ENCODE data around the gene RAC2. TPM values are rescaled to one million over a fixed set of nuclear protein-coding genes. Genes with fewer than 3 reads are reported as not detected.

Gene RAC2
- total and polyA plus RNA-seq, 2 of the 8 experiments (the other 6 are each of a cell fraction or from before 2014, with no cell fraction given) = 2.3 to 4.3 TPM

DNA sequence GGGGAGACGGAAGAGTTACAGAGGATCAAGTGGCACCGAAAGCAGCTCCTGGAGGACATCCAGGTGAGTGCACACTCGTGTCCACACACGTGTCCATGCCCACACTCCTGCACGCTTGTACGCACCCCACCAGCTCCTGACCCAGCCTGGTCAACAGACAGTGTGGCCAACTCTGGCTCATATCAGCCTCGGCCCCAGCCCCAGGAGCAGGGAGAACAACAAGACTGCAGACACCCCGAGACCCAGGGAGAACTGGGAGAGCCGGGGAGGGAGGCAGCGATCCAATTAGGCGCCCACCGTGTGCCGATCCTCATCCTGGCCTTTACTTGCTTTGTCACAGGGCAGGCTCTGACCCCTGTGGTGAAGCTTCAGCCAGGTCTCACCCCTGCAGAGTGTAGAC, 48.6 kb upstream of the RAC2 start:
- H3K4me2 ChIP-seq (ENCODE audit: insufficient read depth in 1 of 2, low read depth in 2 of 2, low read length in 2 of 2) = no peak overlapping the region
- no peak overlapping the region; the same call in 1 of the 2 replicates for H3K18ac ChIP-seq (ENCODE audit: extremely low read depth, low read length)
- H3K14ac ChIP-seq (ENCODE audit: insufficient read length) = no peak overlapping the region
- no peak overlapping the region for H2BK5ac ChIP-seq (ENCODE audit: low read depth, low read length)
- H4K5ac ChIP-seq (ENCODE audit: insufficient read length, low read depth, low read length) = no peak overlapping the region
- H2BK120ac ChIP-seq (replicated peaks; ENCODE audit: low read depth, low read length) = no peak overlapping the region
- H2AFZ ChIP-seq (ENCODE audit: low read length) = no peak overlapping the region
- H3K23me2 ChIP-seq (ENCODE audit: low read depth, low read length) = no peaks in the 10 kb centered on the region; the same call in 1 of the 2 replicates
- no peak overlapping the region for H3K4ac ChIP-seq (replicated peaks; ENCODE audit: insufficient read length, low read depth, low read length)
- no peak for DNase-seq (ENCODE audit: low read depth in 1 of 2, low spot score in 2 of 2)
- no peak overlapping the region for H3K23ac ChIP-seq (ENCODE audit: insufficient read length)
- ChIA-PET CTCF (ENCODE audit: partially characterized antibody) (interaction anchor here (0.6 to 0.8 kb wide), 4 partner anchors 24 to 163 kb away, joined by 3 read pairs; no protein-coding TSS in a partner anchor), POLR2A (ENCODE audit: partially characterized antibody) (interaction anchor here (0.9 kb wide), 1 partner anchor 163 kb away, joined by 3 read pairs; no protein-coding TSS in a partner anchor)
- H3K4me1 ChIP-seq (replicated peaks in 1 of 4; ENCODE audit: control insufficient read depth in 3 of 4, insufficient read depth in 4 of 4, low read length in 3 of 4) = peaks cover 0 to 6% (median 3%) of the 10 kb centered on the region in 4 experiments; a peak in 3 of 7 replicates
- 89% methylated on average over 13 of the region's 13 CpGs; no CpG with 5 or more reads in 1 of the 2 experiments for WGBS, 2 experiments (ENCODE audit: extremely low coverage in 1 of 2, insufficient coverage in 1 of 2, insufficient read length in 1 of 2, insufficient replicate concordance in 2 of 2, low coverage in 1 of 2, low lambda C conversion rate in 2 of 2, missing lambda C conversion rate in 1 of 2)
- H3K4me3 ChIP-seq (ENCODE audit: extremely low read depth in 1 of 4, insufficient read depth in 2 of 4, low read depth in 3 of 4, low read length in 4 of 4) = no peak overlapping the region
- no peak overlapping the region for H3K27ac ChIP-seq (ENCODE audit: low read depth, low read length)
- no peaks in the 10 kb centered on the region; a peak in 3 of 7 replicates for H3K27me3 ChIP-seq (replicated peaks in 1 of 4; ENCODE audit: control insufficient read depth in 3 of 4, extremely low read depth in 1 of 4, insufficient read depth in 3 of 4, low read length in 3 of 4)
- no peak overlapping the region for H4K8ac ChIP-seq (ENCODE audit: extremely low read depth, insufficient read depth, low read length)
- H3K56ac ChIP-seq (replicated peaks; ENCODE audit: insufficient read length, low read depth, low read length) = no peak overlapping the region
- H3K9ac ChIP-seq (replicated peaks in 1 of 4; ENCODE audit: extremely low read depth in 1 of 4, low read depth in 3 of 4, low read length in 3 of 4) = no peak overlapping the region
- no peaks in the 10 kb centered on the region for H3K79me1 ChIP-seq (ENCODE audit: low read depth, low read length)
- H2BK20ac ChIP-seq (ENCODE audit: low read length) = no peak overlapping the region
- H3K79me2 ChIP-seq (ENCODE audit: control insufficient read depth in 1 of 2, insufficient read depth in 2 of 2, low read length in 2 of 2) = no peaks in the 10 kb centered on the region
- H2AK5ac ChIP-seq (ENCODE audit: low read depth, low read length) = no peak overlapping the region
- no peak overlapping the region for H2BK12ac ChIP-seq (ENCODE audit: low read depth, low read length)
- peak overlapping the region; percentile 72; the same call in 1 of the 2 replicates for H2BK15ac ChIP-seq (ENCODE audit: low read length)
- H3K36me3 ChIP-seq (ENCODE audit: control insufficient read depth in 2 of 4, insufficient read depth in 4 of 4, low read length in 3 of 4) = no peaks in the 10 kb centered on the region
- no peaks in the 10 kb centered on the region for H4K20me1 ChIP-seq (replicated peaks in 1 of 2; ENCODE audit: control insufficient read depth in 1 of 2, insufficient read depth in 2 of 2, low read length in 2 of 2)
- peaks cover 0 to 5% of the 10 kb centered on the region in 2 experiments; a peak in 2 of 4 replicates for H3K9me3 ChIP-seq (ENCODE audit: insufficient read depth in 2 of 2, low read depth in 1 of 2, low read length in 1 of 2)
- FAIRE-seq = no peak
- H4K91ac ChIP-seq (replicated peaks; ENCODE audit: insufficient read length, low read length) = peak overlapping the region; percentile 56
- no peak for TF ChIP-seq BACH1 (IDR thresholded peaks at IDR 0.05; ENCODE audit: low read length)
- TF ChIP-seq SP1 (IDR thresholded peaks at IDR 0.05; ENCODE audit: low read depth, low read length) = no peak
- TF ChIP-seq, protein P1, sequence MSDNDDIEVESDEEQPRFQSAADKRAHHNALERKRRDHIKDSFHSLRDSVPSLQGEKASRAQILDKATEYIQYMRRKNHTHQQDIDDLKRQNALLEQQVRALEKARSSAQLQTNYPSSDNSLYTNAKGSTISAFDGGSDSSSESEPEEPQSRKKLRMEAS (IDR thresholded peaks at IDR 0.05) = no peak
- no peak for TF ChIP-seq RBBP5 (IDR thresholded peaks at IDR 0.05; ENCODE audit: borderline replicate concordance, low read depth, low read length)
- TF ChIP-seq SP2 (IDR thresholded peaks at IDR 0.05; ENCODE audit: low read length) = no peak
- no peak for TF ChIP-seq ASH2L (IDR thresholded peaks at IDR 0.05; ENCODE audit: low read length)
- TF ChIP-seq, protein P2, sequence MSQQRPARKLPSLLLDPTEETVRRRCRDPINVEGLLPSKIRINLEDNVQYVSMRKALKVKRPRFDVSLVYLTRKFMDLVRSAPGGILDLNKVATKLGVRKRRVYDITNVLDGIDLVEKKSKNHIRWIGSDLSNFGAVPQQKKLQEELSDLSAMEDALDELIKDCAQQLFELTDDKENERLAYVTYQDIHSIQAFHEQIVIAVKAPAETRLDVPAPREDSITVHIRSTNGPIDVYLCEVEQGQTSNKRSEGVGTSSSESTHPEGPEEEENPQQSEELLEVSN (IDR thresholded peaks at IDR 0.05) = no peak
- no peak for TF ChIP-seq SP4 (IDR thresholded peaks at IDR 0.05; ENCODE audit: low read length)
- TF ChIP-seq SIN3A (conservative IDR thresholded peaks at IDR 0.05 in 1 of 2, IDR thresholded peaks at IDR 0.05 in 1 of 2; ENCODE audit: low read depth in 1 of 2, low read length in 2 of 2) = no peak
- TF ChIP-seq RNF2 (IDR thresholded peaks at IDR 0.05; ENCODE audit: borderline replicate concordance, low read depth, low read length, missing control alignments, poor library complexity, severe bottlenecking) = no peak
- no peak for TF ChIP-seq CBX8 (IDR thresholded peaks at IDR 0.05; ENCODE audit: borderline replicate concordance, low read depth, low read length)
- TF ChIP-seq POU5F1 (IDR thresholded peaks at IDR 0.05; ENCODE audit: low read depth, low read length) = no peak
- no peak for TF ChIP-seq BCL11A (IDR thresholded peaks at IDR 0.05; ENCODE audit: low read depth in 2 of 2, low read length in 2 of 2)
